Lung (tissue), 12 donors: ENCODE data around the gene SPEF1. TPM values are rescaled to one million over a fixed set of nuclear protein-coding genes. Genes with fewer than 3 reads are reported as not detected.

ENCODE experiments used
- ATAC-seq: fragments of 200-7000 bp; cut with Tn5 transposase; one replicate; pipeline ENCODE4 v1.9.1; 2020; ENCODE audit warnings: moderate number of reproducible peaks; ENCODE audit not compliant: insufficient read depth, low FRiP score
- DNase-seq, 3 donors: peaks; one replicate each; pipeline ENCODE4 v3.0.0-alpha.2; 2013 to 2017
- H3K27ac ChIP-seq, 2 donors: one replicate each; pipeline ENCODE4 v1.5.1; 2013; ENCODE audit warnings: mild to moderate bottlenecking in 2 of 2, moderate library complexity in 2 of 2, control low read depth in 1 of 2, inconsistent platforms in 1 of 2, low read depth in 1 of 2, low read length in 1 of 2
- H3K27me3 ChIP-seq, 3 donors: one replicate each; pipeline ENCODE4 v1.5.1; 2013; ENCODE audit warnings: low read length in 2 of 3; ENCODE audit not compliant: control insufficient read depth in 3 of 3, insufficient read depth in 3 of 3
- H3K36me3 ChIP-seq, 4 donors: one replicate each; pipeline ENCODE4 v1.5.1; 2013; ENCODE audit warnings: low read length in 4 of 4, mild to moderate bottlenecking in 1 of 4, moderate library complexity in 1 of 4; ENCODE audit not compliant: control insufficient read depth in 4 of 4, insufficient read depth in 4 of 4
- H3K4me1 ChIP-seq, 5 donors: one replicate each; pipeline ENCODE4 v1.5.1; 2013; ENCODE audit warnings: low read length in 5 of 5, mild to moderate bottlenecking in 2 of 5, moderate library complexity in 1 of 5; ENCODE audit not compliant: control insufficient read depth in 5 of 5, insufficient read depth in 5 of 5
- H3K4me3 ChIP-seq: one replicate; pipeline ENCODE4 v1.5.1; 2013; ENCODE audit warnings: mild to moderate bottlenecking, control low read depth, moderate library complexity
- H3K9ac ChIP-seq, 2 donors: one replicate each; pipeline ENCODE4 v1.5.1; 2013; ENCODE audit warnings: low read length in 2 of 2, control low read depth in 1 of 2; ENCODE audit not compliant: insufficient read depth in 1 of 2
- H3K9me3 ChIP-seq, 4 donors: one replicate each; pipeline ENCODE4 v1.5.1; 2013; ENCODE audit warnings: low read length in 3 of 4, mild to moderate bottlenecking in 1 of 4, moderate library complexity in 1 of 4; ENCODE audit not compliant: control insufficient read depth in 4 of 4, insufficient read depth in 3 of 4
- CTCF ChIP-seq: IDR thresholded peaks from 2 replicates; pipeline ENCODE4 v1.5.1; 2012; ENCODE audit warnings: mild to moderate bottlenecking; ENCODE audit errors: control extremely low read depth, extremely low read depth
- WGBS, 2 donors: extraction: QIAGEN DNeasy Blood & Tissue Kit; methylation state at CpG; one replicate each; pipeline ENCODE4 v1.1.7; 2013; 5-methylcytosine and 5-hydroxymethylcytosine counted together
- polyA plus RNA-seq, 2 donors: library from polyadenylated mRNA; stranded (reverse); fragments of 200-250 nt; gene quantifications; one replicate each; pipeline ENCODE4 v1.2.1, GENCODE V29; 2013
- total RNA-seq, 2 donors: library from RNA; depleted of rRNA in 1 of 2; stranded (reverse); fragments of >200 nt in 1 of 2; gene quantifications; one replicate each; pipeline ENCODE4 v1.2.1, GENCODE V29; 2014 to 2021
- donor health status: control.
- donor health status: control.
- donor health status: Bipolar disorder and iron deficiency.
- donor health status: healthy.
- donor health status: DM: yes; HTN: yes; CAD: no.

SPEF1 gene
- total and polyA plus RNA-seq, 4 donors = 9.6 to 15.5 (median 11.8) TPM

GRCh38 chr20:3735768-3736167, 45.5 kb downstream of the SPEF1 start:
- Histone ChIP-seq H3K27me3 (no peaks in the 10 kb centered on the region), H3K9me3 (no peaks in the 10 kb centered on the region), H3K9ac (no peak overlapping the region), H3K4me3 (no peak overlapping the region), H3K36me3 (peaks cover 0 to 6% (median 3%) of the 10 kb centered on the region in 4 donors), H3K27ac (no peak overlapping the region), H3K4me1 (peaks cover 0 to 55% (median 17%) of the 10 kb centered on the region in 5 donors)
- DNase-seq (no peak), ATAC-seq (no peak)
- no peak for TF ChIP-seq CTCF
- WGBS, 2 donors = 76 to 79% methylated on average over 4 of the region's 4 CpGs

- no peak for ATAC-seq
- H3K4me1 ChIP-seq = peaks cover 0 to 49% (median 14%) of the 10 kb centered on the region in 5 donors
Observed at GRCh38 chr20:3734111-3734843, 47.0 kb downstream of the SPEF1 start.

DNA sequence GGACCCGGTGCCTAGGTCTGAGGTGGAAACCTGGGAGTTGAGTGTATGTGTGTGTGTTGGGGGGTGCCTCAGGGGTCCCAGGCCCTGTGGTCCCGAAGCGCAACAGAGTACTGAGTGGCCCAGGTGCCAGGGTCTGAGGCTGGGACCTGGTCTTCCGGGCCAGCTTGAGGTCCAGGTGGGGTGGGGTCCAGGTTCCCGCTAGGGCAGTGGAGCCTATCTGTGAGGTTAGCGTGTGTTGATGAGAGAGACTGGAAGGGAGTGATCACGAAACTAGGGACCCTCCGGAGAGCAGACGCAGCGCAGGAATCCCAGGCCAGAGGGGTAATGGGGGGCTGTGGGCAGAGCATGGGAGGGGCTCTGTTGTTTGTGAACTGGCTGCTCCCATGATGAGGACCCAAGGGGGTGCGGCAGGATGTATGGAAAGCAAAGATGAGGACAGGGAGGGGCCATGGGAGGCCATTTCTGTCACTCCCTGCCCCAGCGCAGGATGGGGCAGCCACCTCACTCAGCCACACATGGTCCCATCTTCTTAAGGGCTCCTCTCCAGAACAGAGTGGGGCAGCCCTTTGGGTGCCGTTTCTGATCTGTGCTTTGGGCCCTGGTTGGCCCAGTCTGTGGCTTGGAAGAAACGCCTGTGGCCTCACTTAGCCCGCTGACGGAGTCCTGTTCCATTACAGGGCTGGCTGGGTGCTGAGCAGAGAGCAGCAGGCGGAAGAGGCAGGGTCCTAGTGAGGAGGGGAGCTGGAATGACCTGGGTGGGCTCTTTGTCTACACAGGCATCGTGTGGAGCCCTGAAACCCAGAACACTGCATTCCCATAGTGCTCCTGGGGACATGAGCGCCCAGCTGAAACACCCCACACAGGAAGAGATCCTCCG, 47.9 kb downstream of the SPEF1 start:
- peaks cover 0 to 3% (median 0%) of the 10 kb centered on the region in 3 donors for H3K27me3 ChIP-seq
- ATAC-seq = no peak
- no peak for TF ChIP-seq CTCF
- peaks cover 0 to 3% (median 0%) of the 10 kb centered on the region in 4 donors for H3K36me3 ChIP-seq
- peak overlapping the region; percentile 68 for H3K4me3 ChIP-seq
- H3K4me1 ChIP-seq = peaks cover 0 to 45% (median 14%) of the 10 kb centered on the region in 5 donors
- WGBS, 2 donors = 66 to 87% methylated on average over 20 of the region's 20 CpGs
- peak in 1 of 3 donors; percentile 50 for DNase-seq
- peak overlapping the region in 1 of 2 donors; percentile 76 for H3K9ac ChIP-seq
- no peaks in the 10 kb centered on the region for H3K9me3 ChIP-seq
- H3K27ac ChIP-seq = peak overlapping the region; percentile 75 to 80

More at GRCh38 chr20:3734111-3734843, 47.0 kb downstream of the SPEF1 start:
- peaks cover 0 to 2% (median 0%) of the 10 kb centered on the region in 3 donors for H3K27me3 ChIP-seq
- WGBS, 2 donors = 50 to 70% methylated on average over 12 of the region's 12 CpGs
- peaks cover 0 to 6% (median 3%) of the 10 kb centered on the region in 4 donors for H3K36me3 ChIP-seq
- TF ChIP-seq CTCF = no peak
- no peak overlapping the region for H3K4me3 ChIP-seq
- peak overlapping the region; percentile 61 to 70 for H3K27ac ChIP-seq
- DNase-seq = peak in 1 of 3 donors; percentile 35
- no peak overlapping the region for H3K9ac ChIP-seq
- no peaks in the 10 kb centered on the region for H3K9me3 ChIP-seq
